ENCODE results near the gene TUG1.

DNA sequence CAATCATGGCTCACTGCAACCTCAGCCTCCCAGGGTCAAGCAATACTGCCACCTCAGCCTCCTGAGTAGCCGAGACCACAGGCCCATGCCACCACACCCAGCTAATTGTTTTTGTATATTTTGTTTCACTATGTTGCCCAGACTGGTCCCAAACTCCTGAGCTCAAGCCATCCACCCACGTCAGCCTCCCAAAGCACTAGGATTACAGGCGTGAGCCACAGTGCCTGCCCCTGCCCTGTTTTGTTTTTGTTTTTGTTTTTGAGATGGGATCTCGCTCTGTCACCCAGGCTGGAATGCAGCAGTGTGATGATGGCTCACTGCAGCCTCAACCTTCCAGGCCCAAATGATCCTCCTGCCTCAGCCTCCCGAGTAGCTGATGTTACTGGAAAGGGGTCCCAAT, 53.5 kb downstream of the TUG1 start:
- no peak for TF ChIP-seq MAX (IDR thresholded peaks at IDR 0.05; ENCODE audit: low read depth, low read length)
- no peak for TF ChIP-seq POLR2A (IDR thresholded peaks at IDR 0.05; ENCODE audit: extremely low read depth, insufficient read length)

All from NB4 (cell line).